GM12891 (cell line): ENCODE measurements around the gene KCTD3.

Source experiments
- PAX5 ChIP-seq: IDR thresholded peaks from 2 replicates; pipeline ENCODE4 v1.6.1; 2011; ENCODE audit warnings: low read length, moderate library complexity, mild to moderate bottlenecking; ENCODE audit not compliant: insufficient read depth, severe bottlenecking
- POLR2A ChIP-seq: IDR thresholded peaks from 2 replicates; pipeline ENCODE4 v1.6.1; 2011; ENCODE audit warnings: low read depth, low read length, control low read depth
- POLR2AphosphoS5 ChIP-seq: IDR thresholded peaks from 2 replicates; pipeline ENCODE4 v1.6.1; 2011; ENCODE audit warnings: low read depth, low read length, control low read depth
- POU2F2 ChIP-seq: IDR thresholded peaks from 2 replicates; pipeline ENCODE4 v1.6.1; 2011; ENCODE audit warnings: low read depth, mild to moderate bottlenecking, control low read depth, low read length, moderate library complexity
- SPI1 ChIP-seq: IDR thresholded peaks from 2 replicates; pipeline ENCODE4 v1.6.1; 2011; ENCODE audit warnings: low read depth, low read length, control low read depth
- TAF1 ChIP-seq: IDR thresholded peaks from 2 replicates; pipeline ENCODE4 v1.6.1; 2011; ENCODE audit warnings: low read depth, low read length, control low read depth

GRCh38 chr1:215523906-215524305, 43.2 kb upstream of the KCTD3 start:
- TF ChIP-seq PAX5 (no peak), POLR2AphosphoS5 (no peak), POLR2A (no peak), TAF1 (no peak), SPI1 (no peak), POU2F2 (no peak)
